HG03521 (cell line): ENCODE data around the gene PHLPP2.
"Not testable (repeated sequence)": the region's sequence is repeated elsewhere in the genome, so short reads cannot be mapped to it uniquely, and the experiment has no call there.

Experiments used
- ATAC-seq: cut with Tn5 transposase; IDR thresholded peaks from one replicate; pipeline ENCODE4 v1.9.1; 2021; ENCODE audit warnings: mild to moderate bottlenecking, moderate library complexity; ENCODE audit not compliant: unreplicated experiment

Gene PHLPP2

GRCh38 chr16:71721066-71721740, 3.3 kb downstream of the PHLPP2 start:
- ATAC-seq: no peak

- ATAC-seq: no peak
Measured at GRCh38 chr16:71712501-71712900, 12.0 kb downstream of the PHLPP2 start.

GRCh38 chr16:71711789-71712188, 12.7 kb downstream of the PHLPP2 start:
- ATAC-seq: no peak

- ATAC-seq: no peak
Measured at GRCh38 chr16:71709229-71709781, 15.2 kb downstream of the PHLPP2 start.

GRCh38 chr16:71708696-71709095, 15.8 kb downstream of the PHLPP2 start:
- no peak for ATAC-seq

- no peak for ATAC-seq
Measured at GRCh38 chr16:71707199-71707598, 17.3 kb downstream of the PHLPP2 start.

- ATAC-seq: no peak
Measured at GRCh38 chr16:71706046-71706445, 18.5 kb downstream of the PHLPP2 start.

GRCh38 chr16:71703333-71703732, 21.2 kb downstream of the PHLPP2 start:
- ATAC-seq: no peak

GRCh38 chr16:71700831-71701230, 23.7 kb downstream of the PHLPP2 start:
- ATAC-seq: no peak

GRCh38 chr16:71698491-71698890, 26.0 kb downstream of the PHLPP2 start:
- no peak for ATAC-seq

GRCh38 chr16:71693164-71693563, 31.3 kb downstream of the PHLPP2 start:
- ATAC-seq: no peak

- ATAC-seq: no peak
Measured at GRCh38 chr16:71689901-71690300, 34.6 kb downstream of the PHLPP2 start.

GRCh38 chr16:71687861-71688260, 36.6 kb downstream of the PHLPP2 start:
- no peak for ATAC-seq

GRCh38 chr16:71684280-71684679, 40.2 kb downstream of the PHLPP2 start:
- not testable (repeated sequence) for ATAC-seq

GRCh38 chr16:71681360-71681759, 43.1 kb downstream of the PHLPP2 start:
- ATAC-seq: no peak

GRCh38 chr16:71676236-71676635, 48.3 kb downstream of the PHLPP2 start:
- no peak for ATAC-seq

- ATAC-seq: no peak
Measured at GRCh38 chr16:71675380-71675779, 49.1 kb downstream of the PHLPP2 start.

GRCh38 chr16:71674229-71674628, 50.3 kb downstream of the PHLPP2 start:
- ATAC-seq: no peak

GRCh38 chr16:71673582-71673973, 50.9 kb downstream of the PHLPP2 start:
- ATAC-seq: no peak

GRCh38 chr16:71672803-71673581, 51.5 kb downstream of the PHLPP2 start:
- ATAC-seq: no peak

GRCh38 chr16:71672125-71672524, 52.4 kb downstream of the PHLPP2 start:
- ATAC-seq: no peak

GRCh38 chr16:71671165-71671564, 53.3 kb downstream of the PHLPP2 start:
- no peak for ATAC-seq
